H9 (cell line): ENCODE data around the gene SMIM36. TPM values are rescaled to one million over a fixed set of nuclear protein-coding genes. Genes with fewer than 3 reads are reported as not detected.
A peak's percentile ranks its signal among the peaks of the same experiment; 100 is the strongest.

ENCODE experiments used
- DNase-seq: peaks from one replicate; pipeline ENCODE4 v3.0.0-alpha.2; 2017
- H2AFZ ChIP-seq: one replicate; pipeline ENCODE4 v1.6.1; 2013; ENCODE audit warnings: mild to moderate bottlenecking, low read length, control low read depth, moderate library complexity
- H2AK5ac ChIP-seq: 2 replicates; pipeline ENCODE4 v1.6.1; 2013; ENCODE audit warnings: low read length, control low read depth, mixed read lengths; ENCODE audit not compliant: insufficient read length
- H2BK120ac ChIP-seq: one replicate; pipeline ENCODE4 v1.6.1; 2013; ENCODE audit warnings: low read depth, mild to moderate bottlenecking, low read length, control low read depth, inconsistent platforms; ENCODE audit not compliant: poor library complexity, severe bottlenecking
- H2BK12ac ChIP-seq: 2 replicates; pipeline ENCODE4 v1.6.1; 2013; ENCODE audit warnings: low read length, control low read depth, mixed read lengths, low read depth; ENCODE audit not compliant: insufficient read length
- H2BK15ac ChIP-seq: 2 replicates; pipeline ENCODE4 v1.6.1; 2013; ENCODE audit warnings: low read depth, low read length, control low read depth
- H2BK20ac ChIP-seq: one replicate; pipeline ENCODE4 v1.6.1; 2013; ENCODE audit warnings: low read depth, mild to moderate bottlenecking, low read length, control low read depth, inconsistent platforms; ENCODE audit not compliant: poor library complexity, severe bottlenecking
- H2BK5ac ChIP-seq: 2 replicates; pipeline ENCODE4 v1.6.1; 2013; ENCODE audit warnings: low read length, control low read depth, mixed read lengths; ENCODE audit not compliant: insufficient read length
- H3K14ac ChIP-seq: 2 replicates; pipeline ENCODE4 v1.6.1; 2013; ENCODE audit warnings: low read length, control low read depth; ENCODE audit not compliant: insufficient read depth
- H3K18ac ChIP-seq: 2 replicates; pipeline ENCODE4 v1.6.1; 2013; ENCODE audit warnings: low read depth, mild to moderate bottlenecking, mixed read lengths, low read length, control low read depth; ENCODE audit not compliant: insufficient read length
- H3K23ac ChIP-seq: 2 replicates; pipeline ENCODE4 v1.6.1; 2013; ENCODE audit warnings: low read length, control low read depth, mixed read lengths, low read depth; ENCODE audit not compliant: insufficient read length
- H3K23me2 ChIP-seq: 2 replicates; pipeline ENCODE4 v1.6.1; 2013; ENCODE audit warnings: low read depth, mild to moderate bottlenecking, mixed read lengths, low read length, control low read depth; ENCODE audit not compliant: insufficient read length, poor library complexity, severe bottlenecking
- H3K27ac ChIP-seq: 2 replicates; pipeline ENCODE4 v1.5.1; 2013; ENCODE audit warnings: low read length, control low read depth, mixed read lengths, low read depth; ENCODE audit not compliant: insufficient read length
- H3K27me3 ChIP-seq: 2 replicates; pipeline ENCODE4 v1.6.1; 2013; ENCODE audit warnings: low read length, control low read depth, inconsistent platforms; ENCODE audit not compliant: insufficient read depth
- H3K4ac ChIP-seq: 2 replicates; pipeline ENCODE4 v1.6.1; 2013; ENCODE audit warnings: low read depth, mild to moderate bottlenecking, control low read depth, inconsistent platforms, low read length, moderate library complexity
- H3K4me1 ChIP-seq: 2 replicates; pipeline ENCODE4 v1.6.1; 2013; ENCODE audit warnings: low read length, control low read depth, inconsistent platforms; ENCODE audit not compliant: insufficient read depth
- H3K4me2 ChIP-seq: 2 replicates; pipeline ENCODE4 v1.6.1; 2013; ENCODE audit warnings: low read length, control low read depth, mixed read lengths; ENCODE audit not compliant: insufficient read length, insufficient read depth
- H3K56ac ChIP-seq: 2 replicates; pipeline ENCODE4 v1.6.1; 2013; ENCODE audit warnings: low read depth, mild to moderate bottlenecking, mixed read lengths, low read length, control low read depth; ENCODE audit not compliant: insufficient read length
- H3K79me1 ChIP-seq: 2 replicates; pipeline ENCODE4 v1.6.1; 2013; ENCODE audit warnings: low read depth, mild to moderate bottlenecking, moderate library complexity, low read length, control low read depth, inconsistent platforms; ENCODE audit not compliant: insufficient read depth, poor library complexity, severe bottlenecking
- H3K79me2 ChIP-seq: 2 replicates; pipeline ENCODE4 v1.6.1; 2013; ENCODE audit warnings: low read length, control low read depth, inconsistent platforms; ENCODE audit not compliant: insufficient read depth
- H3K9ac ChIP-seq: 2 replicates; pipeline ENCODE4 v1.6.1; 2013; ENCODE audit warnings: low read length, control low read depth, mixed read lengths; ENCODE audit not compliant: insufficient read length; ENCODE audit errors: extremely low read depth
- H3K9me3 ChIP-seq: one replicate; pipeline ENCODE4 v1.6.1; 2013; ENCODE audit warnings: low read depth, low read length, inconsistent platforms; ENCODE audit not compliant: control insufficient read depth
- H3T11ph ChIP-seq: one replicate; pipeline ENCODE4 v1.6.1; 2013; ENCODE audit warnings: mild to moderate bottlenecking, low read length, control low read depth, inconsistent platforms
- H4K20me1 ChIP-seq: one replicate; pipeline ENCODE4 v1.6.1; 2013; ENCODE audit not compliant: control insufficient read depth, insufficient read length, insufficient read depth
- H4K5ac ChIP-seq: 2 replicates; pipeline ENCODE4 v1.6.1; 2013; ENCODE audit warnings: low read depth, mild to moderate bottlenecking, mixed read lengths, low read length, control low read depth; ENCODE audit not compliant: insufficient read length
- H4K8ac ChIP-seq: replicated peaks from 2 replicates; pipeline ENCODE4 v1.6.1; 2013; ENCODE audit warnings: low read length, control low read depth, mixed read lengths, low read depth; ENCODE audit not compliant: insufficient read length
- H4K91ac ChIP-seq: 2 replicates; pipeline ENCODE4 v1.6.1; 2013; ENCODE audit warnings: low read depth, mild to moderate bottlenecking, moderate library complexity, mixed read lengths, low read length, control low read depth; ENCODE audit not compliant: insufficient read length
- H3K27ac Mint-ChIP-seq, 3 experiments: 2 replicates in 2 of 3; 3 replicates in 1 of 3; pipeline ENCODE4 v1.8.0; 2020 to 2021; ENCODE audit warnings: mixed read lengths in 3 of 3, mild to moderate bottlenecking in 1 of 3, moderate library complexity in 1 of 3
- H3K27me3 Mint-ChIP-seq: 2 replicates; pipeline ENCODE4 v1.8.0; 2021; ENCODE audit warnings: low read depth, mild to moderate bottlenecking, moderate library complexity, mixed read lengths
- H3K36me3 Mint-ChIP-seq, 3 experiments: 2 replicates in 2 of 3; 3 replicates in 1 of 3; pipeline ENCODE4 v1.8.0; 2020 to 2021; ENCODE audit warnings: low read depth in 3 of 3, mixed read lengths in 3 of 3; ENCODE audit not compliant: insufficient read depth in 1 of 3
- H3K4me1 Mint-ChIP-seq, 2 experiments: 2 replicates each; pipeline ENCODE4 v1.8.0; 2020; ENCODE audit warnings: mixed read lengths in 2 of 2
- H3K4me3 Mint-ChIP-seq, 2 experiments: 2 replicates in 1 of 2; 3 replicates in 1 of 2; pipeline ENCODE4 v1.8.0; 2020 to 2021; ENCODE audit warnings: mild to moderate bottlenecking in 2 of 2, mixed read lengths in 2 of 2, moderate library complexity in 1 of 2
- H3K9me3 Mint-ChIP-seq, 2 experiments: 2 replicates in 1 of 2; 3 replicates in 1 of 2; pipeline ENCODE4 v1.8.0; 2020; ENCODE audit warnings: mild to moderate bottlenecking in 2 of 2, mixed read lengths in 2 of 2, moderate library complexity in 1 of 2
- CTCF ChIP-seq: fragments of 200-600 bp; sonication (generic); conservative IDR thresholded peaks from 3 replicates; pipeline ENCODE4 v1.8.0; 2021; ENCODE audit warnings: antibody characterized with exemption, mild to moderate bottlenecking
- WGBS: extraction: QIAGEN DNeasy Blood & Tissue Kit; methylation state at CpG from one replicate; pipeline ENCODE4 v1.1.7; 2013; ENCODE audit warnings: missing lambda C conversion rate, low lambda C conversion rate, mixed read lengths; ENCODE audit not compliant: insufficient read length; ENCODE audit errors: extremely low coverage; 5-methylcytosine and 5-hydroxymethylcytosine counted together
- total RNA-seq: library from RNA; stranded (reverse); gene quantifications from 2 replicates; pipeline ENCODE4 v1.2.1, GENCODE V29; 2021

SMIM36 gene
- total RNA-seq, 1 experiment from 2014 or later, result not detected

DNA sequence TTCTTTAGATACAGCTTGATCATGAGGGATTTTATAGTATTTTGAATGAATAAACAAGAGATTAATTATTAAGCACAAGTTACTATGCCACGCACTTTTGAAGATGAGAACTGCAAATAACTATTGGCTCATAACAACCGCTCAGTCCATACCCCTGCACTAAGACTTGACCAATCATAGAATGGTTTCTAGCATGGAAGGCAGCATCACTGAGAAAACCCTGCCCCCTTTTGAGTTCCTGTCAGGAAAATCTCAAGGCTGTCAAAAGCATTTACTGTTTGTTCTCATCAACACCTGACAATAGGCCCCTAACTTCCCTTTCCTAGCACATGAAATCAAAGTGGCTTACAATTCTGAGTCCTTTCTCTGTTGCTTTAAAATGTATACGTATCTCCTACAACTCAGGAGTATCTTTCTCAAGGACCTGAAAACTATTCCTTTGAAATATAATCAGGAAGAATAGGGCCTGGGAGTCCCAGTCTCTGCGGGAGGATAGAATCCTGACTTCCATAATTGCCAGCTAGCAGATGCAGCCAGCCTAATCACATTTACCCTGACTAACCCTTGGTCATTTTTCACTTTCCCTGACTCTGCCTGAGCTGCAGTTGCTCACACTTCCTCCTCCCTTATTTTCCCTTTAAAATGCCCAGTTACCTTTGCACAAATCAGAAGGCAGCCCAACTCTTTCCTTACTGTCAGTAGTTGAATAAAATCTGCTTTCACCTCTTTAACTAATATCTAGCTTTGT lies 80.5 kb downstream of the SMIM36 start:
- no peak overlapping the region for H2AFZ ChIP-seq
- Mint-ChIP-seq H3K36me3 (no peaks in the 10 kb centered on the region; a peak in 1 of 7 replicates), H3K4me3 (no peak overlapping the region), H3K9me3 (no peaks in the 10 kb centered on the region; a peak in 1 of 5 replicates), H3K27ac (peak overlapping the region in 1 of 3 experiments; percentile 76; a peak in 2 of 7 replicates), H3K27me3 (no peaks in the 10 kb centered on the region; the same call in 1 of the 2 replicates), H3K4me1 (peaks cover 2 to 4% of the 10 kb centered on the region in 2 experiments; a peak in 2 of 4 replicates)
- H3K23me2 ChIP-seq, result no peaks in the 10 kb centered on the region
- H3K27ac ChIP-seq, result no peak overlapping the region
- H2BK12ac ChIP-seq, result no peak overlapping the region
- DNase-seq, result no peak
- H4K5ac ChIP-seq, result no peak overlapping the region
- H3T11ph ChIP-seq, result no peak overlapping the region
- H4K20me1 ChIP-seq, result no peaks in the 10 kb centered on the region
- H3K14ac ChIP-seq, result no peak overlapping the region
- no peak overlapping the region for H4K91ac ChIP-seq
- no peak overlapping the region for H2AK5ac ChIP-seq
- H2BK15ac ChIP-seq, result no peak overlapping the region
- no peak for TF ChIP-seq CTCF
- no peak overlapping the region for H3K18ac ChIP-seq
- no peaks in the 10 kb centered on the region for H3K27me3 ChIP-seq
- no peak overlapping the region for H3K23ac ChIP-seq
- no peak overlapping the region for H3K4ac ChIP-seq
- no peak overlapping the region for H4K8ac ChIP-seq
- no peak overlapping the region for H2BK20ac ChIP-seq
- H3K79me1 ChIP-seq, result no peaks in the 10 kb centered on the region
- no CpG with 5 or more reads among the region's 4 CpGs for WGBS
- no peaks in the 10 kb centered on the region for H3K9me3 ChIP-seq
- H3K9ac ChIP-seq, result no peak overlapping the region
- H2BK5ac ChIP-seq, result no peak overlapping the region
- no peak overlapping the region for H3K56ac ChIP-seq
- no peak overlapping the region for H3K4me2 ChIP-seq
- no peaks in the 10 kb centered on the region for H3K79me2 ChIP-seq
- H2BK120ac ChIP-seq, result no peak overlapping the region
- H3K4me1 ChIP-seq, result no peaks in the 10 kb centered on the region
